Hepatocyte (in vitro differentiated cells): Measurements from ENCODE around the gene GTSE1. TPM values are rescaled to one million over a fixed set of nuclear protein-coding genes. Genes with fewer than 3 reads are reported as not detected.

Experiments used
- DNase-seq: peaks from one replicate; pipeline ENCODE4 v3.0.0-alpha.2; 2016; ENCODE audit warnings: low spot score
- H2AFZ ChIP-seq: fragments of 200-600 bp; sonication (generic); 2 replicates; pipeline ENCODE4 v1.6.0; 2016; ENCODE audit warnings: antibody characterized with exemption, mild to moderate bottlenecking
- H3K27ac ChIP-seq: fragments of 200-600 bp; sonication (generic); 2 replicates; pipeline ENCODE4 v1.5.1; 2016; ENCODE audit warnings: mild to moderate bottlenecking
- H3K27me3 ChIP-seq: fragments of 200-600 bp; sonication (generic); 2 replicates; pipeline ENCODE4 v1.6.1; 2016
- H3K36me3 ChIP-seq: fragments of 200-600 bp; sonication (generic); replicated peaks from 2 replicates; pipeline ENCODE4 v1.5.1; 2016; ENCODE audit warnings: low read depth; ENCODE audit not compliant: insufficient read depth
- H3K4me1 ChIP-seq: fragments of 200-600 bp; sonication (generic); 2 replicates; pipeline ENCODE4 v1.5.1; 2016; ENCODE audit warnings: mild to moderate bottlenecking, moderate library complexity; ENCODE audit not compliant: insufficient read depth
- H3K4me2 ChIP-seq: fragments of 200-600 bp; sonication (generic); 2 replicates; pipeline ENCODE4 v1.6.0; 2016
- H3K4me3 ChIP-seq: fragments of 200-600 bp; sonication (generic); 2 replicates; pipeline ENCODE4 v1.5.1; 2016; ENCODE audit warnings: mild to moderate bottlenecking
- H3K79me2 ChIP-seq: fragments of 200-600 bp; sonication (generic); 2 replicates; pipeline ENCODE4 v1.6.0; 2017; ENCODE audit warnings: mild to moderate bottlenecking
- H3K9me2 ChIP-seq: fragments of 200-600 bp; sonication (generic); replicated peaks from 2 replicates; pipeline ENCODE4 v1.6.0; 2017; ENCODE audit warnings: mild to moderate bottlenecking; ENCODE audit not compliant: insufficient read depth
- H3K9me3 ChIP-seq: fragments of 200-600 bp; sonication (generic); 2 replicates; pipeline ENCODE4 v1.5.1; 2016; ENCODE audit warnings: low read depth, mild to moderate bottlenecking
- H4K20me1 ChIP-seq: fragments of 200-600 bp; sonication (generic); 2 replicates; pipeline ENCODE4 v1.6.0; 2016; ENCODE audit warnings: mild to moderate bottlenecking; ENCODE audit not compliant: insufficient read depth, poor library complexity, severe bottlenecking
- CTCF ChIP-seq: fragments of 200-600 bp; sonication (generic); IDR thresholded peaks from 2 replicates; pipeline ENCODE4 v1.5.1; 2016; ENCODE audit warnings: antibody characterized with exemption, mild to moderate bottlenecking; ENCODE audit not compliant: poor library complexity
- EZH2 ChIP-seq: fragments of 200-600 bp; sonication (generic); IDR thresholded peaks from 2 replicates; pipeline ENCODE4 v1.6.1; 2016; ENCODE audit warnings: antibody characterized with exemption, mild to moderate bottlenecking, borderline replicate concordance
- EZH2phosphoT487 ChIP-seq: fragments of 200-600 bp; sonication (generic); IDR thresholded peaks from one replicate; pipeline ENCODE4 v1.6.1; 2018; ENCODE audit warnings: antibody characterized with exemption, mild to moderate bottlenecking, low read depth, moderate library complexity; ENCODE audit not compliant: unreplicated experiment, severe bottlenecking
- WGBS: methylation state at CpG from one replicate; pipeline ENCODE4 v1.1.6; 2016; ENCODE audit warnings: low lambda C conversion rate; ENCODE audit errors: missing lambda C conversion rate; 5-methylcytosine and 5-hydroxymethylcytosine counted together
- polyA plus RNA-seq: library from polyadenylated mRNA; unstranded; fragments of >200 nt; fragmentation: Nextera tagmentation; extraction: Ambion mirVana; gene quantifications from 2 replicates; pipeline ENCODE4 v1.2.1, GENCODE V29; 2016
- total RNA-seq: library from RNA; depleted of rRNA; stranded (reverse); fragments of >200 nt; gene quantifications from 2 replicates; pipeline ENCODE4 v1.2.3, GENCODE V29; 2014

GTSE1 gene
- total and polyA plus RNA-seq, 2 experiments from 2014 or later = 4.1 to 4.4 TPM

- 64% methylated on average over 8 of the region's 8 CpGs for WGBS
- no peaks in the 10 kb centered on the region for H3K9me2 ChIP-seq
- H3K79me2 ChIP-seq = no peaks in the 10 kb centered on the region
- no peak overlapping the region for H2AFZ ChIP-seq
- H3K27ac ChIP-seq = no peak overlapping the region
- no peaks in the 10 kb centered on the region for H3K36me3 ChIP-seq
- peaks cover 11% of the 10 kb centered on the region for H3K27me3 ChIP-seq
- no peaks in the 10 kb centered on the region for H4K20me1 ChIP-seq
- no peak overlapping the region for H3K4me2 ChIP-seq
- no peak for DNase-seq
- TF ChIP-seq CTCF (no peak), EZH2 (no peak), EZH2phosphoT487 (no peak)
- no peaks in the 10 kb centered on the region for H3K9me3 ChIP-seq
- no peaks in the 10 kb centered on the region for H3K4me1 ChIP-seq
- no peak overlapping the region for H3K4me3 ChIP-seq
Observed at GRCh38 chr22:46256358-46256958, 40.2 kb upstream of the GTSE1 start.

- Histone ChIP-seq H3K4me1 (no peaks in the 10 kb centered on the region), H3K27me3 (peaks cover 27% of the 10 kb centered on the region), H3K27ac (no peak overlapping the region), H3K79me2 (no peaks in the 10 kb centered on the region), H3K9me2 (no peaks in the 10 kb centered on the region), H3K4me2 (no peak overlapping the region), H4K20me1 (no peaks in the 10 kb centered on the region), H2AFZ (no peak overlapping the region), H3K36me3 (no peaks in the 10 kb centered on the region), H3K4me3 (no peak overlapping the region), H3K9me3 (no peaks in the 10 kb centered on the region)
- 90% methylated on average over 12 of the region's 12 CpGs for WGBS
- TF ChIP-seq CTCF (no peak), EZH2 (no peak), EZH2phosphoT487 (no peak)
- DNase-seq = no peak
Observed at GRCh38 chr22:46259374-46259773, 37.3 kb upstream of the GTSE1 start.

GRCh38 chr22:46260038-46260437, 36.6 kb upstream of the GTSE1 start:
- Histone ChIP-seq H3K27me3 (peaks cover 27% of the 10 kb centered on the region), H3K27ac (no peak overlapping the region), H3K4me3 (no peak overlapping the region), H3K9me2 (no peaks in the 10 kb centered on the region), H3K4me1 (no peaks in the 10 kb centered on the region), H3K4me2 (no peak overlapping the region), H3K36me3 (no peaks in the 10 kb centered on the region), H3K79me2 (no peaks in the 10 kb centered on the region), H4K20me1 (no peaks in the 10 kb centered on the region), H2AFZ (no peak overlapping the region), H3K9me3 (no peaks in the 10 kb centered on the region)
- TF ChIP-seq CTCF = no peak
- TF ChIP-seq EZH2phosphoT487 = no peak
- TF ChIP-seq EZH2 = no peak
- 85% methylated on average over 6 of the region's 6 CpGs for WGBS
- no peak for DNase-seq
